Fibroblast of the aortic adventitia (primary cell): ENCODE results near the gene SEMA3C. TPM values are rescaled to one million over a fixed set of nuclear protein-coding genes. Genes with fewer than 3 reads are reported as not detected.

Source experiments
- DNase-seq: peaks from one replicate; pipeline ENCODE4 v3.0.0-alpha.2; 2010; ENCODE audit warnings: low read depth
- H3K4me3 ChIP-seq: 2 replicates; pipeline ENCODE4 v1.5.1; 2011; ENCODE audit warnings: low read depth, mild to moderate bottlenecking, control low read depth, low read length, moderate library complexity
- total RNA-seq: library from RNA; depleted of rRNA; stranded (reverse); fragments of >200 nt; gene quantifications from 2 replicates; pipeline ENCODE4 v1.2.3, GENCODE V29; 2012; ENCODE audit warnings: low replicate concordance
- TF ChIP-seq, protein P1 (sequence below): IDR thresholded peaks from 2 replicates; pipeline ENCODE4 v1.5.1; 2011; ENCODE audit warnings: mild to moderate bottlenecking, low read length, control low read depth, inconsistent platforms; ENCODE audit not compliant: insufficient read depth

Gene SEMA3C
- total RNA-seq, 1 donor: 208 TPM

DNA sequence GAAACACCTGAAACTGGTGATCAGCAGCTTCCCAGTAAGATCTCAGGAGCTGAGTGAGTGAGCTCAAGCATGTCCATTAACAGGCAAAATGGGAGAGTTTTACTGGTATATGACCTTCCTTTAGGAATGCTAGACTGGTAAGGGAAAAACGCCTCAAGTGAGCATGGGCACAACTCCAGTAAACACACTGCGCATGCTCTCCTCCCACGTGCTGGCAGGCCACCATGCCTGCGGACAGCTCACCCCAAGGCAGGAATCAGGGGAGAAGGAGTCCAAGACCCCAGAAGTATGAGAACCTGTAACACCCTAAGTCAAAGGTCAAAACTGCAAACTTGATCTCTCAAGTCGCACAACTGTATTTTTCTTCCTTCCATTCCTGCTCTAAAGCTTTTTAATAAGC, 152.1 kb downstream of the SEMA3C start:
- TF ChIP-seq, protein P1, sequence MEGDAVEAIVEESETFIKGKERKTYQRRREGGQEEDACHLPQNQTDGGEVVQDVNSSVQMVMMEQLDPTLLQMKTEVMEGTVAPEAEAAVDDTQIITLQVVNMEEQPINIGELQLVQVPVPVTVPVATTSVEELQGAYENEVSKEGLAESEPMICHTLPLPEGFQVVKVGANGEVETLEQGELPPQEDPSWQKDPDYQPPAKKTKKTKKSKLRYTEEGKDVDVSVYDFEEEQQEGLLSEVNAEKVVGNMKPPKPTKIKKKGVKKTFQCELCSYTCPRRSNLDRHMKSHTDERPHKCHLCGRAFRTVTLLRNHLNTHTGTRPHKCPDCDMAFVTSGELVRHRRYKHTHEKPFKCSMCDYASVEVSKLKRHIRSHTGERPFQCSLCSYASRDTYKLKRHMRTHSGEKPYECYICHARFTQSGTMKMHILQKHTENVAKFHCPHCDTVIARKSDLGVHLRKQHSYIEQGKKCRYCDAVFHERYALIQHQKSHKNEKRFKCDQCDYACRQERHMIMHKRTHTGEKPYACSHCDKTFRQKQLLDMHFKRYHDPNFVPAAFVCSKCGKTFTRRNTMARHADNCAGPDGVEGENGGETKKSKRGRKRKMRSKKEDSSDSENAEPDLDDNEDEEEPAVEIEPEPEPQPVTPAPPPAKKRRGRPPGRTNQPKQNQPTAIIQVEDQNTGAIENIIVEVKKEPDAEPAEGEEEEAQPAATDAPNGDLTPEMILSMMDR: no peak
- DNase-seq: no peak
- no peak overlapping the region for H3K4me3 ChIP-seq

GRCh38 chr7:80764132-80764531, 154.7 kb downstream of the SEMA3C start:
- no peak for DNase-seq
- H3K4me3 ChIP-seq: no peak overlapping the region
- TF ChIP-seq, protein P1: no peak

DNA sequence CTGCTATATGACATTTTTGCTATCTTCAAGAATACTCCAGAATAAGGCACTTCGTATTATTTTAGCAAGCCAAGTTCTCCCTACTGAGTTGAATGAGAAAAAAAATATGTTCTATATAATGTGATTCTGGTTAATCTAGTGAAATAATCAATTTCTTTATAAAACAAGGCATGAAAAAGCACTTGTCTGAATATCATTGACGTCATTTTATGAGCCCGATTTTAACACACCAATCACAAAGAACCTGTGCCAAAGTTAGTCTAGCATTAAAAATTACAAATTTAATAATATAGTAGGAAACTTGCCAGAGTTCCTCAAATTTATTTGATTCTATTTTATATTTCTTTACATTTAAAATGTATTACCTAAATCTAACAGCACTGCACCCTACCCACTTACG, 155.1 kb downstream of the SEMA3C start:
- TF ChIP-seq, protein P1: no peak
- DNase-seq: no peak
- no peak overlapping the region for H3K4me3 ChIP-seq

GRCh38 chr7:80763289-80763688, 155.6 kb downstream of the SEMA3C start:
- H3K4me3 ChIP-seq: no peak overlapping the region
- DNase-seq: no peak
- TF ChIP-seq, protein P1: no peak

- no peak overlapping the region for H3K4me3 ChIP-seq
- DNase-seq: no peak
- TF ChIP-seq, protein P1: no peak
Observed at GRCh38 chr7:80760292-80760691, 158.6 kb downstream of the SEMA3C start.

DNA sequence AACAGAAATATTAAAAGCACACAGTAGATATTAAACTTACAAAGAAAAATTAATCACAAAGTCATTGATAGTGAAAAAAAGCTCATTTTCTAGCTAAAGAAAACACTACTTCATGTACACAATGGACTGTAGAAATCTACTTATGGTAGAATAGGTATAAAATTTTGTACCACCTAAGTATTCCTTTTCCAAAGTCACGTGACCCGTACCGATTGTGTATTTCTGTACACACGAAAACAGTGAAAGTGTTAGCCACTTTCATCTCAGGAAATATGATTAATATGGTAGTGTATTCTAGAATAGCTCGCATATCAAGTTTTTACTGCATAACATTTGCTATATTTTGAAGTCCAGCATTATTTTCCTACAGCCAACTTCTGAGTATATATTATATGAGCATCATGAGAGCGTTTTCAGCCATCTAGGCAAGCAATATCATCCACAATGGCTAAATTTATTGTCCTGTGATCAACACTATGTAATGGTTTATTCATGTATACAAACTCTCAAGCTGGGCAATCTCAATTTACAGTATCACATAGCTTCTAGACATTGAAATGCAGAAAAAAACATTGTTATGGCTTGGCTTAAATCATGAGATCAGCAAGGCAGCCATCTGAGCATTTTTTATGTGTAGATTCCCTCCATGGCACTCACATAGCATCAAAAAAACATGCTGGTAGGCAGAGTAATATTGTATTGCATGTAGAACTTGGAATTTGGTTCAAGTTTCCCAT, 165.7 kb downstream of the SEMA3C start:
- DNase-seq: no peak
- TF ChIP-seq, protein P1: no peak
- H3K4me3 ChIP-seq: no peak overlapping the region

DNA sequence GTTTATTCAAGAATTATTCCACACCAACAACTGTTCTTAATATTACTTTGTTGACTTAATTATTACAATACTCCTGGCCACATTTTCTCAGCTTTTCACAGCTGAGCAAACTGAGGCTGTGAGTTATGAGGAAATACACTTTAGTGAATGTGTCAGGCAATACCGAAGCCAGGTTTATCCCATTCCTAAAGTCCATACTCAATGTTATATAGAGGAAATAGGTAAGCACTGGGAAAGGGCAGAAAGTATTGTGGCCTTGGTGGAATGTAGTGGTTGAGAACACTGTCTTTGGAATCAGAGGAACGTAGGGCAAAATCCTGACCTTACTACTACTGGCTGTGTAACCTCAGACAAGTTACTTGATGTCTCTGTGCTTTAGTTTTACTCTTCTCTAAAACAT, 169.6 kb downstream of the SEMA3C start:
- TF ChIP-seq, protein P1: no peak
- no peak for DNase-seq
- H3K4me3 ChIP-seq: no peak overlapping the region
